ENCODE results near the gene FOXA3.

The FOXA3 gene

DNA sequence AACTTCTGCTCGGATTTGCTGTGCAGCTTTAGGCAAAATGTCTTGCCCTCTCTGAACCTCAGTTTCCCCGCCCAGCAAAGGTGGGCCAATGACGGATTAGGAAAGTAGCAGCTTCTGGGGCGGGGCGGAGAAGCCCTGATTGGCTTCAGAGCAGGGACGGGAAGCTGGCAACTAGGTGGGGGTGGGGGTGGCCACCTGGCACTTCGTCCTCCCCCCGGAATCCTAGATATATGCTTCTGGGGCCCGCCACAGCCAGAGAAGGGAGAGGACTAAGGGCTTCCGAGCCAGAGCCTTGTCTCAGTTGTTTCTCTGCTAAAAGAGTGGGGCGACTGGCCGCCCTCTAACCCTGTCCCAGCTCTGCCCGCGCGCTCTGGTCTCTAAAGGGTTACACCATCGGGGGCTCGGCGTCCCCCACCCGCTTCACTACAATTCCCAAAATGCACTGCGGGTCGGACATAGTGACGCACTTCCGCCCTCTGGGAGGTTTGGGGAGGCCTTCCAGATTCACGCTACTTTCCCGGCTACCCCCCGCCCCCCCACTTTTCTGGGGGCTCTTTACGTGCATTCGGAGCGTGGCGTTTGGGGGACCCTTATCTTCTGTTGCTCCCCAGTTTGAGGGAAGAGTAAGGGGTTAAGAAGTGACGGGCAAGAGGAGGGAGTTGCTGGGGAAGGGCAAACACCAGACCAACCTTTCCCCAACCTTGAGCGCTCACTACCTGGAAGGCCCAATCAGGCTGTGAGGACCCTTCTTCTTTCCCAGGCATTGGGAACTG is 22.5 kb downstream of the FOXA3 start (continued):
- TF ChIP-seq, protein P1, sequence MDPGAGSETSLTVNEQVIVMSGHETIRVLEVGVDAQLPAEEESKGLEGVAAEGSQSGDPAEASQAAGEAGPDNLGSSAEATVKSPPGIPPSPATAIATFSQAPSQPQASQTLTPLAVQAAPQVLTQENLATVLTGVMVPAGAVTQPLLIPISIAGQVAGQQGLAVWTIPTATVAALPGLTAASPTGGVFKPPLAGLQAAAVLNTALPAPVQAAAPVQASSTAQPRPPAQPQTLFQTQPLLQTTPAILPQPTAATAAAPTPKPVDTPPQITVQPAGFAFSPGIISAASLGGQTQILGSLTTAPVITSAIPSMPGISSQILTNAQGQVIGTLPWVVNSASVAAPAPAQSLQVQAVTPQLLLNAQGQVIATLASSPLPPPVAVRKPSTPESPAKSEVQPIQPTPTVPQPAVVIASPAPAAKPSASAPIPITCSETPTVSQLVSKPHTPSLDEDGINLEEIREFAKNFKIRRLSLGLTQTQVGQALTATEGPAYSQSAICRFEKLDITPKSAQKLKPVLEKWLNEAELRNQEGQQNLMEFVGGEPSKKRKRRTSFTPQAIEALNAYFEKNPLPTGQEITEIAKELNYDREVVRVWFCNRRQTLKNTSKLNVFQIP (CRISPR knock-in tag; IDR thresholded peaks at IDR 0.05; ENCODE audit: borderline replicate concordance, low read depth), result no peak
- no peak for TF ChIP-seq ZC3H10 (CRISPR knock-in tag; IDR thresholded peaks at IDR 0.05)
- TF ChIP-seq ZNF565 (CRISPR knock-in tag; conservative IDR thresholded peaks at IDR 0.05; ENCODE audit: low read depth), result no peak

DNA sequence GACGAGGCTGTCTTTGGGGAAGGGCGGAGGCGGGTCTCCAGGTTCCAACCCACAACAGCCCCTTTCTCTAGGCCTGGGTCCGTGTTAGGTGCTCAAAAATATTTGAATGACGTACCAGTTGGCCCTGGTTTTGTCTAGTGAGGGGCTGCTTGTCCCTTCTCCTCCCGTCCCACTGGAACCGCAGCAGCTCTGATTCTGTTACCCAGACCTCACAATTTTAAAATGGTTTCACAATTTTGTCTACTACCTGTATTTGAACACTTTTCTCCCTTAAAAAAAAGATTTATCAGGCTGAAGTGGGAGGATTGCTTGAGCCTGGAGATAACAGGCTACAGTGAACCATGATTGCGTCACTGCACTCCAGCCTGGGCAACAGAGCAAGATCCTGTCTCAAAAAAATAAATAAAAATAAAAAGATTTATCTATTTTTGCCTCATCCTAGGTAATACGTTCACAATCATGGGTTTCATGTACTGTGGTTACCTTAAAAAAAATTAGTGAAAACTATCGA is 23.1 kb downstream of the FOXA3 start:
- ATAC-seq, result no peak
- no peak for TF ChIP-seq ZNF8 (CRISPR knock-in tag; IDR thresholded peaks at IDR 0.05)
- TF ChIP-seq, protein P2, sequence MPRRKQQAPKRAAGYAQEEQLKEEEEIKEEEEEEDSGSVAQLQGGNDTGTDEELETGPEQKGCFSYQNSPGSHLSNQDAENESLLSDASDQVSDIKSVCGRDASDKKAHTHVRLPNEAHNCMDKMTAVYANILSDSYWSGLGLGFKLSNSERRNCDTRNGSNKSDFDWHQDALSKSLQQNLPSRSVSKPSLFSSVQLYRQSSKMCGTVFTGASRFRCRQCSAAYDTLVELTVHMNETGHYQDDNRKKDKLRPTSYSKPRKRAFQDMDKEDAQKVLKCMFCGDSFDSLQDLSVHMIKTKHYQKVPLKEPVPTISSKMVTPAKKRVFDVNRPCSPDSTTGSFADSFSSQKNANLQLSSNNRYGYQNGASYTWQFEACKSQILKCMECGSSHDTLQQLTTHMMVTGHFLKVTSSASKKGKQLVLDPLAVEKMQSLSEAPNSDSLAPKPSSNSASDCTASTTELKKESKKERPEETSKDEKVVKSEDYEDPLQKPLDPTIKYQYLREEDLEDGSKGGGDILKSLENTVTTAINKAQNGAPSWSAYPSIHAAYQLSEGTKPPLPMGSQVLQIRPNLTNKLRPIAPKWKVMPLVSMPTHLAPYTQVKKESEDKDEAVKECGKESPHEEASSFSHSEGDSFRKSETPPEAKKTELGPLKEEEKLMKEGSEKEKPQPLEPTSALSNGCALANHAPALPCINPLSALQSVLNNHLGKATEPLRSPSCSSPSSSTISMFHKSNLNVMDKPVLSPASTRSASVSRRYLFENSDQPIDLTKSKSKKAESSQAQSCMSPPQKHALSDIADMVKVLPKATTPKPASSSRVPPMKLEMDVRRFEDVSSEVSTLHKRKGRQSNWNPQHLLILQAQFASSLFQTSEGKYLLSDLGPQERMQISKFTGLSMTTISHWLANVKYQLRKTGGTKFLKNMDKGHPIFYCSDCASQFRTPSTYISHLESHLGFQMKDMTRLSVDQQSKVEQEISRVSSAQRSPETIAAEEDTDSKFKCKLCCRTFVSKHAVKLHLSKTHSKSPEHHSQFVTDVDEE (CRISPR knock-in tag; IDR thresholded peaks at IDR 0.05), result peak; percentile 20; the same call in 1 of the 2 replicates

DNA sequence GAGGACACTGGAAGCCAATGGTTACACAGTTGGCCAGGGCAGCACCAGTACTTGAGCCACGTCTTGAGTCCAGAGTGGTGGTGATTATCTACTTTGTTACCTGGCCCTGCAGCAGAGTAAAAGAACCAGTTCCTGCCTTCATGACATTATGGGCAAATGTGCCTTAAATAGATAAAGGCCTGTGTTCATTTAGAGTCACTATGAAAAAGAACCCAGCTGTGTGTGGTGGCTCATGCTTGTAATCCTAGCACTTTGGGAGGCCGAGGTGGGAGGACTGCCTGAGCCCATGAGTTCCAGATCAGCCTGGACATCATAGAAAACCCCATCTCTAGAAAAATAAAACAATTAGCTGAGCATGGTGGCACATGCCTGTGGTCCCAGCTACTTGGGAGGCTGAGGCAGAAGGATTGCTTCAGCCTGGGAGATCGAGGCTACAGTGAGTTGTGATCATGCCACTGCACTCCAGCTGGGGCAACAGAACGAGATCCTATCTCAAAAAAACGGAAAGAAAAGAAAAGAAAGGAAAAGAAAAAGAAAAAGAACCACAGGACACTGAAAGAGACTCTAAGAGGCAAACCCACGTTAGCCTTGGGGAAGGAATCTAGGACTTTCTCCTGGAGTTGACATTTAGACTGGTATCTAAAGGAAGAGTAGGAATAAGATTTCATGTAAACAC is 25.2 kb downstream of the FOXA3 start:
- no peak for ATAC-seq
- TF ChIP-seq OSR1 (CRISPR knock-in tag; IDR thresholded peaks at IDR 0.05), result no peak
- TF ChIP-seq ZNF565 (CRISPR knock-in tag; conservative IDR thresholded peaks at IDR 0.05; ENCODE audit: low read depth), result no peak
- no peak for TF ChIP-seq ZNF8 (CRISPR knock-in tag; IDR thresholded peaks at IDR 0.05)
- TF ChIP-seq, protein P1 (CRISPR knock-in tag; IDR thresholded peaks at IDR 0.05; ENCODE audit: borderline replicate concordance, low read depth), result no peak
- TF ChIP-seq RARB (CRISPR knock-in tag; IDR thresholded peaks at IDR 0.05), result no peak
- no peak for TF ChIP-seq ISL1 (CRISPR knock-in tag; IDR thresholded peaks at IDR 0.05)
- no peak for TF ChIP-seq ZFP30 (CRISPR knock-in tag; IDR thresholded peaks at IDR 0.05)
- TF ChIP-seq, protein P3, sequence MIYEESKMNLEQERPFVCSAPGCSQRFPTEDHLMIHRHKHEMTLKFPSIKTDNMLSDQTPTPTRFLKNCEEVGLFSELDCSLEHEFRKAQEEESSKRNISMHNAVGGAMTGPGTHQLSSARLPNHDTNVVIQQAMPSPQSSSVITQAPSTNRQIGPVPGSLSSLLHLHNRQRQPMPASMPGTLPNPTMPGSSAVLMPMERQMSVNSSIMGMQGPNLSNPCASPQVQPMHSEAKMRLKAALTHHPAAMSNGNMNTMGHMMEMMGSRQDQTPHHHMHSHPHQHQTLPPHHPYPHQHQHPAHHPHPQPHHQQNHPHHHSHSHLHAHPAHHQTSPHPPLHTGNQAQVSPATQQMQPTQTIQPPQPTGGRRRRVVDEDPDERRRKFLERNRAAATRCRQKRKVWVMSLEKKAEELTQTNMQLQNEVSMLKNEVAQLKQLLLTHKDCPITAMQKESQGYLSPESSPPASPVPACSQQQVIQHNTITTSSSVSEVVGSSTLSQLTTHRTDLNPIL (CRISPR knock-in tag; IDR thresholded peaks at IDR 0.05; ENCODE audit: low read depth), result no peak
- TF ChIP-seq, protein P4, sequence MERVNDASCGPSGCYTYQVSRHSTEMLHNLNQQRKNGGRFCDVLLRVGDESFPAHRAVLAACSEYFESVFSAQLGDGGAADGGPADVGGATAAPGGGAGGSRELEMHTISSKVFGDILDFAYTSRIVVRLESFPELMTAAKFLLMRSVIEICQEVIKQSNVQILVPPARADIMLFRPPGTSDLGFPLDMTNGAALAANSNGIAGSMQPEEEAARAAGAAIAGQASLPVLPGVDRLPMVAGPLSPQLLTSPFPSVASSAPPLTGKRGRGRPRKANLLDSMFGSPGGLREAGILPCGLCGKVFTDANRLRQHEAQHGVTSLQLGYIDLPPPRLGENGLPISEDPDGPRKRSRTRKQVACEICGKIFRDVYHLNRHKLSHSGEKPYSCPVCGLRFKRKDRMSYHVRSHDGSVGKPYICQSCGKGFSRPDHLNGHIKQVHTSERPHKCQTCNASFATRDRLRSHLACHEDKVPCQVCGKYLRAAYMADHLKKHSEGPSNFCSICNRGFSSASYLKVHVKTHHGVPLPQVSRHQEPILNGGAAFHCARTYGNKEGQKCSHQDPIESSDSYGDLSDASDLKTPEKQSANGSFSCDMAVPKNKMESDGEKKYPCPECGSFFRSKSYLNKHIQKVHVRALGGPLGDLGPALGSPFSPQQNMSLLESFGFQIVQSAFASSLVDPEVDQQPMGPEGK (CRISPR knock-in tag; IDR thresholded peaks at IDR 0.05; ENCODE audit: borderline replicate concordance), result no peak
- no peak for TF ChIP-seq TOX (CRISPR knock-in tag; IDR thresholded peaks at IDR 0.05; ENCODE audit: borderline replicate concordance)

DNA sequence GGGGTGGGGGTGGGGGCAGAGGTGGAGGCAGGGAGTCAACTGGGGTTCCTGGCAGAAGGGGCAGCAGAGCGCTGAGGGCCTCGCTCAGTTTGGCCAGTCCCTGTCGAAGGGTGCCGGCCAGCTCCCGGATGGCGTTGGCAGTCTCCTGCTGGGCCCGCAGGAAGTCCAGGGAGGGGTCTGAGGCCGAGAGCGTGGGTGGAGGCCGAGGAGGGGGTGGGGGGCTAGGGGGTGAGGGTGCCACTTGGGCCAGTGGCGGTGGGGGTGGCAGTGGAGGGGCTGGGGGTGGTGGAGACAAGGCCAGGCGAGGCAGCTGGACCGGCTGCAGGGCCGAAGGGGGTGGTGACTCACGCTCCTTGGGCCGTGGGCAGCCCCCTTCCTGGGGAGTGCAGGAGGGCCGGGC is 26.8 kb downstream of the FOXA3 start:
- TF ChIP-seq ESRRG (CRISPR knock-in tag; IDR thresholded peaks at IDR 0.05), result no peak
- no peak for TF ChIP-seq TOX (CRISPR knock-in tag; IDR thresholded peaks at IDR 0.05; ENCODE audit: borderline replicate concordance)
- no peak for TF ChIP-seq RARB (CRISPR knock-in tag; IDR thresholded peaks at IDR 0.05)
- TF ChIP-seq GLIS3 (CRISPR knock-in tag; IDR thresholded peaks at IDR 0.05), result no peak
- TF ChIP-seq ZNF8 (CRISPR knock-in tag; IDR thresholded peaks at IDR 0.05), result no peak
- TF ChIP-seq ZFP30 (CRISPR knock-in tag; IDR thresholded peaks at IDR 0.05), result no peak
- TF ChIP-seq BACH2 (CRISPR knock-in tag; IDR thresholded peaks at IDR 0.05; ENCODE audit: borderline replicate concordance), result no peak
- no peak for TF ChIP-seq OSR1 (CRISPR knock-in tag; IDR thresholded peaks at IDR 0.05)
- no peak for TF ChIP-seq TCF4 (CRISPR knock-in tag; IDR thresholded peaks at IDR 0.05; ENCODE audit: borderline replicate concordance)
- TF ChIP-seq ZNF70 (CRISPR knock-in tag; IDR thresholded peaks at IDR 0.05), result no peak
- TF ChIP-seq SNAI2 (CRISPR knock-in tag; IDR thresholded peaks at IDR 0.05), result no peak
- no peak for TF ChIP-seq ZFP3 (CRISPR knock-in tag; IDR thresholded peaks at IDR 0.05)
- TF ChIP-seq, protein P3 (CRISPR knock-in tag; IDR thresholded peaks at IDR 0.05; ENCODE audit: low read depth), result no peak
- no peak for ATAC-seq
